ENCODE results near the gene ZBTB37. TPM values are rescaled to one million over a fixed set of nuclear protein-coding genes. Genes with fewer than 3 reads are reported as not detected.
A peak's percentile ranks its signal among the peaks of the same experiment; 100 is the strongest.

ZBTB37 gene
- total and polyA plus RNA-seq, 9 of the 15 experiments (the other 6 are each of a cell fraction or from before 2014, with no cell fraction given) = 1.3 to 13.9 (median 5.4) TPM

DNA sequence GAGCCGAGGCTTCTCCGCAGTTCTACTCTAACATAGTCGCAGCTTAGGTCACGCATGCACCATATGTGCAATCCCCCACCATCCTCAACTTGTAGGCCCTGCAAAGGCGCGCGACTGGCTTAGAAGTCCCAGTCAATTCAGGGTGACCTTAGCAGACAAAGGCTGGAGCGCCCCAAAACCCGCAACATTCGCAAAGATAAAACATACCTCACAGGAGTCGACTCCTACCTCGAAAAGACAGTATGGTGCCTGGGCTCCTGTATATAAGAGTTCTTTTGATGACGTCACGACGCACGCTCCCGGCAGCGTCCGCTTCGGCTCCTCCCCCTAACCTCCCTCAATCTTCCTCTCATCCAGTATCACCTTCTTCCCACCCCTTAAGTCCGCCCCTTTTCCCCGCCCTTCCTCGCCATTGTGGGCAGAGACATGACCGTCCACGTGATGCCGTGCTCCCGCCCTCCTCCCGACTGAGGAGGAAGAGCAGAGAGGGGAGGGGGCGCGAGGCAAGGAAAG, 371 bp upstream of the ZBTB37 start, which contains the start of gene GAS5 (continued):
- TF ChIP-seq ZNF134 (CRISPR knock-in tag; conservative IDR thresholded peaks at IDR 0.05) = no peak
- peak in 1 of 2 experiments; percentile 13; a peak in 1 of 4 replicates for TF ChIP-seq RAD21 (CRISPR knock-in tag; conservative IDR thresholded peaks at IDR 0.05 in 1 of 2, IDR thresholded peaks at IDR 0.05 in 1 of 2)
- peak; percentile 99 for TF ChIP-seq GTF2F1 (IDR thresholded peaks at IDR 0.05; ENCODE audit: low read depth, low read length)
- peak; percentile 51; the same call in 1 of the 2 replicates for TF ChIP-seq PTTG1 (tag; IDR thresholded peaks at IDR 0.05; ENCODE audit: low read depth)
- TF ChIP-seq, protein P1, sequence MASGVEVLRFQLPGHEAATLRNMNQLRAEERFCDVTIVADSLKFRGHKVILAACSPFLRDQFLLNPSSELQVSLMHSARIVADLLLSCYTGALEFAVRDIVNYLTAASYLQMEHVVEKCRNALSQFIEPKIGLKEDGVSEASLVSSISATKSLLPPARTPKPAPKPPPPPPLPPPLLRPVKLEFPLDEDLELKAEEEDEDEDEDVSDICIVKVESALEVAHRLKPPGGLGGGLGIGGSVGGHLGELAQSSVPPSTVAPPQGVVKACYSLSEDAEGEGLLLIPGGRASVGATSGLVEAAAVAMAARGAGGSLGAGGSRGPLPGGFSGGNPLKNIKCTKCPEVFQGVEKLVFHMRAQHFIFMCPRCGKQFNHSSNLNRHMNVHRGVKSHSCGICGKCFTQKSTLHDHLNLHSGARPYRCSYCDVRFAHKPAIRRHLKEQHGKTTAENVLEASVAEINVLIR (CRISPR knock-in tag; IDR thresholded peaks at IDR 0.05) = peak; percentile 94
- TF ChIP-seq KDM5B (IDR thresholded peaks at IDR 0.05; ENCODE audit: insufficient replicate concordance, low read depth, low read length) = peak; percentile 100
- TF ChIP-seq FOXK2 (conservative IDR thresholded peaks at IDR 0.05 in 1 of 2, IDR thresholded peaks at IDR 0.05 in 1 of 2; ENCODE audit: low read depth in 2 of 2) = peak; percentile 88 to 90
- peak; percentile 23; the same call in 1 of the 2 replicates for TF ChIP-seq ZNF41 (CRISPR knock-in tag; conservative IDR thresholded peaks at IDR 0.05)
- TF ChIP-seq ELF4 (CRISPR knock-in tag; IDR thresholded peaks at IDR 0.05) = no peak
- TF ChIP-seq, protein P2, sequence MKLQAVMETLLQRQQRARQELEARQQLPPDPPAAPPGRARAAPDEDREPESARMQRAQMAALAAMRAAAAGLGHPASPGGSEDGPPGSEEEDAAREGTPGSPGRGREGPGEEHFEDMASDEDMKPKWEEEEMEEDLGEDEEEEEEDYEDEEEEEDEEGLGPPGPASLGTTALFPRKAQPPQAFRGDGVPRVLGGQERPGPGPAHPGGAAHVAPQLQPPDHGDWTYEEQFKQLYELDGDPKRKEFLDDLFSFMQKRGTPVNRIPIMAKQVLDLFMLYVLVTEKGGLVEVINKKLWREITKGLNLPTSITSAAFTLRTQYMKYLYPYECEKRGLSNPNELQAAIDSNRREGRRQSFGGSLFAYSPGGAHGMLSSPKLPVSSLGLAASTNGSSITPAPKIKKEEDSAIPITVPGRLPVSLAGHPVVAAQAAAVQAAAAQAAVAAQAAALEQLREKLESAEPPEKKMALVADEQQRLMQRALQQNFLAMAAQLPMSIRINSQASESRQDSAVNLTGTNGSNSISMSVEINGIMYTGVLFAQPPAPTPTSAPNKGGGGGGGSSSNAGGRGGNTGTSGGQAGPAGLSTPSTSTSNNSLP (IDR thresholded peaks at IDR 0.05; ENCODE audit: borderline replicate concordance, low read depth, low read length) = 0 out of 2 replicates have a peak, but pooled peaks have one; percentile 15
- peak; percentile 93 for TF ChIP-seq ZBED1 (IDR thresholded peaks at IDR 0.05)
- no peak for TF ChIP-seq TGIF2 (CRISPR knock-in tag; IDR thresholded peaks at IDR 0.05)
- TF ChIP-seq SMARCE1 (IDR thresholded peaks at IDR 0.05) = no peak
- TF ChIP-seq, protein P3, sequence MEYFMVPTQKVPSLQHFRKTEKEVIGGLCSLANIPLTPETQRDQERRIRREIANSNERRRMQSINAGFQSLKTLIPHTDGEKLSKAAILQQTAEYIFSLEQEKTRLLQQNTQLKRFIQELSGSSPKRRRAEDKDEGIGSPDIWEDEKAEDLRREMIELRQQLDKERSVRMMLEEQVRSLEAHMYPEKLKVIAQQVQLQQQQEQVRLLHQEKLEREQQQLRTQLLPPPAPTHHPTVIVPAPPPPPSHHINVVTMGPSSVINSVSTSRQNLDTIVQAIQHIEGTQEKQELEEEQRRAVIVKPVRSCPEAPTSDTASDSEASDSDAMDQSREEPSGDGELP (CRISPR knock-in tag; IDR thresholded peaks at IDR 0.05; ENCODE audit: borderline replicate concordance) = peak; percentile 55
- TF ChIP-seq, protein P4, sequence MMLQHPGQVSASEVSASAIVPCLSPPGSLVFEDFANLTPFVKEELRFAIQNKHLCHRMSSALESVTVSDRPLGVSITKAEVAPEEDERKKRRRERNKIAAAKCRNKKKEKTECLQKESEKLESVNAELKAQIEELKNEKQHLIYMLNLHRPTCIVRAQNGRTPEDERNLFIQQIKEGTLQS (IDR thresholded peaks at IDR 0.05) = peak; percentile 100
- TF ChIP-seq, protein P4 (CRISPR knock-in tag; conservative IDR thresholded peaks at IDR 0.05) = peak; percentile 95
- peak; percentile 98 for TF ChIP-seq MYC (IDR thresholded peaks at IDR 0.05; ENCODE audit: low read depth, low read length)
- peak; percentile 98 for TF ChIP-seq MYC (CRISPR knock-in tag; IDR thresholded peaks at IDR 0.05; ENCODE audit: borderline replicate concordance, low read depth)
- TF ChIP-seq, protein P5, sequence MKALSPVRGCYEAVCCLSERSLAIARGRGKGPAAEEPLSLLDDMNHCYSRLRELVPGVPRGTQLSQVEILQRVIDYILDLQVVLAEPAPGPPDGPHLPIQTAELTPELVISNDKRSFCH (CRISPR knock-in tag; IDR thresholded peaks at IDR 0.05) = no peak
- TF ChIP-seq, protein P5 (tag; IDR thresholded peaks at IDR 0.05) = peak; percentile 94; the same call in 1 of the 2 replicates
- TF ChIP-seq RBM14 (IDR thresholded peaks at IDR 0.05; ENCODE audit: borderline replicate concordance, insufficient read depth, low read depth, low read length) = no peak
- TF ChIP-seq BCL6 (CRISPR knock-in tag; IDR thresholded peaks at IDR 0.05) = peak; percentile 54; the same call in 1 of the 2 replicates
- peak; percentile 96 for TF ChIP-seq POLR2AphosphoS2 (IDR thresholded peaks at IDR 0.05; ENCODE audit: low read length)
- 0 out of 2 replicates have a peak, but pooled peaks have one; percentile 31 for TF ChIP-seq PTBP1 (IDR thresholded peaks at IDR 0.05; ENCODE audit: low read depth, low read length)

Measured in K562 (cell line).